Right atrium auricular region (tissue), 2 donors: ENCODE data around the gene KLK1. TPM values are rescaled to one million over a fixed set of nuclear protein-coding genes. Genes with fewer than 3 reads are reported as not detected.
"Not testable (repeated sequence)": the region's sequence is repeated elsewhere in the genome, so short reads cannot be mapped to it uniquely, and the experiment has no call there.

Experiments
- DNase-seq: peaks from one replicate; pipeline ENCODE4 v3.0.0-alpha.2; 2019; ENCODE audit warnings: low spot score
- H3K27ac ChIP-seq, 2 donors: fragments of 200-600 bp; sonication (generic); 1 replicate in 1 of 2; 2 replicates in 1 of 2; pipeline ENCODE4 v1.5.1; 2016 to 2019
- H3K27me3 ChIP-seq, 2 donors: fragments of 200-600 bp; sonication (generic); one replicate each; pipeline versions ENCODE4 v1.5.1 to v1.6.0; 2017 to 2019
- H3K36me3 ChIP-seq: fragments of 200-600 bp; sonication (generic); one replicate; pipeline ENCODE4 v1.5.1; 2016
- H3K4me1 ChIP-seq, 2 donors: fragments of 200-600 bp; sonication (generic); one replicate each; pipeline versions ENCODE4 v1.5.1 to v1.6.0; 2017 to 2019
- H3K4me3 ChIP-seq, 2 donors: fragments of 200-600 bp; sonication (generic); 1 replicate in 1 of 2; 2 replicates in 1 of 2; pipeline ENCODE4 v1.5.1; 2017 to 2019; ENCODE audit warnings: mild to moderate bottlenecking in 1 of 2, moderate library complexity in 1 of 2
- H3K9me3 ChIP-seq, 2 donors: fragments of 200-600 bp; sonication (generic); one replicate each; pipeline ENCODE4 v1.5.1; 2019
- total RNA-seq, 2 donors: library from RNA; depleted of rRNA; stranded (reverse); fragments of >200 nt; gene quantifications; one replicate each; pipeline ENCODE4 v1.1.0, GENCODE V29; 2016
- TF ChIP-seq, protein P1 (sequence below), 2 donors: fragments of 200-600 bp; sonication (generic); IDR thresholded peaks; one replicate each; pipeline ENCODE4 v1.5.1; 2019; ENCODE audit warnings: antibody characterized with exemption in 2 of 2

Gene KLK1
- total RNA-seq, 2 donors from 2014 or later: 0.51 TPM; not detected in 1

DNA sequence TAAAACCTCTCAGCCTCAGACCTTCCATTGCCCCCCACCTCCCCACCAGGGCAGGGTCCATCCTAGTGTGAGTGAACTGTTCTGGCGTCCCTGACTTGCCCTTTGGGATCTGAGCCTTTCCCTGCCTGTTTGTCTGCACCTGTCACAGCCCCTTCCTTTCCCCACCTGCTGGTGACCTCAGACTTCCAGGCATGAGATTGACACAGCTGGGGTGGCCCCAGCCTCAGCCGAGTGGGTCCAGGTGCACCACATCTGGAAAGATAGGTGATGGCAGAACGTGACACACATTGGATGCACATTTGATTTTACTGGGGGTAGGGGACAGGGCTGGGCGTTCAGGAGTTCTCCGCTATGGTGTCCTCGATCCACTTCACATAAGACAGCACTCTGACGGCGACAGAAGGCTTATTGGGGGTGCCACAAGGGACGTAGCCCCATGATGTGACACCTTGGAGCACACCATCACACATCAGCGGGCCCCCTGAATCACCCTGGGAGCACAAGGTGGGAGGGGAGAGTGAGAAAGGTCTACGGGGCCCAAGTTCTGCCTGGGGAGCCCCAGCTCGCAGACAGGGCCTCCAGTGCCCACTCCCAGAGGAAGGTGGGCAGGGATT lies 4.6 kb downstream of the KLK1 start:
- no peak for DNase-seq
- TF ChIP-seq, protein P1, sequence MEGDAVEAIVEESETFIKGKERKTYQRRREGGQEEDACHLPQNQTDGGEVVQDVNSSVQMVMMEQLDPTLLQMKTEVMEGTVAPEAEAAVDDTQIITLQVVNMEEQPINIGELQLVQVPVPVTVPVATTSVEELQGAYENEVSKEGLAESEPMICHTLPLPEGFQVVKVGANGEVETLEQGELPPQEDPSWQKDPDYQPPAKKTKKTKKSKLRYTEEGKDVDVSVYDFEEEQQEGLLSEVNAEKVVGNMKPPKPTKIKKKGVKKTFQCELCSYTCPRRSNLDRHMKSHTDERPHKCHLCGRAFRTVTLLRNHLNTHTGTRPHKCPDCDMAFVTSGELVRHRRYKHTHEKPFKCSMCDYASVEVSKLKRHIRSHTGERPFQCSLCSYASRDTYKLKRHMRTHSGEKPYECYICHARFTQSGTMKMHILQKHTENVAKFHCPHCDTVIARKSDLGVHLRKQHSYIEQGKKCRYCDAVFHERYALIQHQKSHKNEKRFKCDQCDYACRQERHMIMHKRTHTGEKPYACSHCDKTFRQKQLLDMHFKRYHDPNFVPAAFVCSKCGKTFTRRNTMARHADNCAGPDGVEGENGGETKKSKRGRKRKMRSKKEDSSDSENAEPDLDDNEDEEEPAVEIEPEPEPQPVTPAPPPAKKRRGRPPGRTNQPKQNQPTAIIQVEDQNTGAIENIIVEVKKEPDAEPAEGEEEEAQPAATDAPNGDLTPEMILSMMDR (IDR thresholded peaks at IDR 0.05): no peak
- Histone ChIP-seq H3K36me3 (no peaks in the 10 kb centered on the region), H3K27ac (no peak overlapping the region), H3K4me3 (no peak overlapping the region), H3K9me3 (no peaks in the 10 kb centered on the region), H3K4me1 (peaks cover 0 to 21% of the 10 kb centered on the region in 2 donors), H3K27me3 (peaks cover 9 to 33% of the 10 kb centered on the region in 2 donors)

DNA sequence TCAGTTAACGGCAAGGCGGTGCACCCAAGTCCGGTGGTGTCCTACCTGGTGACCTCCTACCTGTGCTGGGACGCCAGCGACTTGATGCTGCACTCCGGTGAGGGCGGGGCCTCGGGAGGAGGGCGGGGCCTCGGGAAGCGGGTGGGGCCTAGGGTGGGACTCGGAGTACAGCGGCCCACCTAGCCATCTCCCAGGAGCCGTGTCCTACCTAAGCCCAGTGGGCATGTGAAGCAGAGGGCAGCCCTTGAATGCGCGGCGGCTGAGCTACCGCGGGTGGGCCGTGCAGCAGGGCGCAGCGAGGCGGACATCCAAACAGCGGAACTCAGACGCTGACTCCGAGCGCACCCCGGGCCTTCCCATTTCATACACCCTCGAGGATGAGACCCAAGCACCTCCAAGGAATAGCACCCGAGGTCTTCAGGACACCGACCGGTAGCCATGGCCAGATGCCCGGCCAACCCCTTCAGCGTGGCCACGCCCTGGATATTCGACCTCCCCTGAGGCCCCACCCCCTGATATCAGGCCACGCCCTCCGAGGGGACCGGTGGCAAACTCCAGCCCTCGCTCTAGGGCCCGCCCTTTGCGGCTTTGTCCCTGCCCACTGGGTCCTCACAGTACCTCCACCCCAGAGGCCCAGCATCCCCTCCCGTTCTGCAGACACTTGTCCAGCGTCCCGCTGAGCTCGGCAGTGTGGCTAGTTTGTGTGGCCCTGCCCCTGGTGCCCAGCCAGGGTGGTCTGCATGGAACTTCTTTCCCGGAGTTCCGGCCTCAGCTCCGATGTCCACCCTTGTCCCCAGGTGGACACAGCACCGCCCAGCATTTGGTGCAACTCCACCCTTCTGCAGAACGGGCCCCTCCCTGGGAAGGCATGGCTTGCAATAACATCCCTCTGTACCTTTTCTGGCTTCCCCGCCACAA lies 5.4 kb downstream of the KLK1 start:
- H3K27me3 ChIP-seq: peaks cover 9 to 33% of the 10 kb centered on the region in 2 donors

DNA sequence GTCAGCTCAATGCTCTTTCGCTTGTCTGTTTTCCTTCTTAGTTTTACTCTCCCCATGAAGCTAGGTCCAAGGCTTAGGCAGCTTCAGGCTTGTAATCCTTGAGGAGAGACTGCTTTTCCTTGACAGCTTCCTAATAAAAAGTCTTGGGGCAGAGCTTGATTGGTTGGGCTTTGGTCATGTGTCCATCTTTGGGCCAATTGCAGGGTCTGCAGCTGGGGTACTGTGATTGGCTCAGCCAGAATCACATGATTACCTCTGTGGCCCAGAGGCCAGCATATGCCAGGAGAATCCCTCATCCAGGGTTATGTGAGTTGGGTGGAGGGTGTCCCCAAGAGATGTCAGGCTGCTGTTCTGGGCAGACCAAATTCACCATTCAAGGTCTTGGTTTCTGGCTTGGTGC lies 8.1 kb downstream of the KLK1 start:
- TF ChIP-seq, protein P1 (IDR thresholded peaks at IDR 0.05): no peak
- no peak overlapping the region for H3K27ac ChIP-seq
- no peaks in the 10 kb centered on the region for H3K36me3 ChIP-seq
- DNase-seq: no peak
- H3K9me3 ChIP-seq: no peaks in the 10 kb centered on the region
- H3K4me1 ChIP-seq: peaks cover 0 to 12% of the 10 kb centered on the region in 2 donors
- no peak overlapping the region for H3K4me3 ChIP-seq
- H3K27me3 ChIP-seq: peaks cover 5 to 24% of the 10 kb centered on the region in 2 donors

More for the DNA sequence above, 5.4 kb downstream of the KLK1 start:
- peaks cover 0 to 21% of the 10 kb centered on the region in 2 donors for H3K4me1 ChIP-seq
- no peak for DNase-seq
- no peak overlapping the region for H3K27ac ChIP-seq
- TF ChIP-seq, protein P1 (IDR thresholded peaks at IDR 0.05): no peak
- no peaks in the 10 kb centered on the region for H3K9me3 ChIP-seq
- no peaks in the 10 kb centered on the region for H3K36me3 ChIP-seq
- peak overlapping the region in 1 of 2 donors; percentile 31 for H3K4me3 ChIP-seq

DNA sequence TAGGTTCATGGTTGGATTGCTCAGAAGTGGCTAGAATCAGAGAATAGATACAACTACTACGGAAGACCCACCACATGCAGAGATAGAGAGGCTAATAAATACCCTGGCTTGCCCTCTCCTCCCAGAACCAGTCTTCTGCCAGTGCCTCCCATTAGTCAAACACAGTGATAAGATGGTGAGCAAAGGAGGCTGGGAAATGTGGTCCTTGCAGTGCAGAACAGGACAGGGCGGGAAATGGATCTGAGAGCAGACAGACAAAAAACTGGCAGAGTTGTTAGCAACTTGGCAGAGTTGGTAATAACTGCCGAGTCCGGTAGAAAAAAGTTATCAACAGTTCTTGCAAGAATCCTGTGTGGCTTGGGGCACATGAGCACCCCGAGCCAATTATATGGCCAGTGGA lies 8.7 kb downstream of the KLK1 start:
- no peak overlapping the region for H3K4me3 ChIP-seq
- no peak for DNase-seq
- no peak overlapping the region for H3K27ac ChIP-seq
- no peaks in the 10 kb centered on the region for H3K36me3 ChIP-seq
- H3K27me3 ChIP-seq: peaks cover 5 to 21% of the 10 kb centered on the region in 2 donors
- H3K9me3 ChIP-seq: no peaks in the 10 kb centered on the region
- peaks cover 0 to 7% of the 10 kb centered on the region in 2 donors for H3K4me1 ChIP-seq
- TF ChIP-seq, protein P1 (IDR thresholded peaks at IDR 0.05): no peak

DNA sequence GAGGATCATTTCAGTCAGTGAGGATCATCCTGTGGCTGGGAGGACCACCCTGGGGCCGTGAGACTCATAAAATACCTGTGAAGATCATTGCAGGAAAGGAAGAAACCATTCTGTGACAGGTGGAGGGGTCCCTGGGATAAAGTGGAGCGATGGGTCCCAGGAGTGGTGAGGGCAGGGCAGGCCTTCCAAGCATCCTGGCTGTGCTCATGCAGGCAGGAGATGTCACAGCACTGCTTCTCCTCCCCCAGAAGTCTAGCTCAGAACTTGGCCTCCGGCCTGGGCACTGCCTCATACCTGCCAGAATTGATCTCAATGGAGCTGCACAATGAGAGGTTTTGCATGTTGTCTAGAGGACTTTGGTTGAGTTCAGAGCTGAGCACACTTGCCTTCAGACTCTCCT lies 11.1 kb downstream of the KLK1 start:
- Histone ChIP-seq H3K4me1 (no peaks in the 10 kb centered on the region), H3K27ac (no peak overlapping the region), H3K27me3 (no peaks in the 10 kb centered on the region), H3K4me3 (no peak overlapping the region), H3K36me3 (no peaks in the 10 kb centered on the region), H3K9me3 (no peaks in the 10 kb centered on the region)
- TF ChIP-seq, protein P1 (IDR thresholded peaks at IDR 0.05): no peak
- no peak for DNase-seq

DNA sequence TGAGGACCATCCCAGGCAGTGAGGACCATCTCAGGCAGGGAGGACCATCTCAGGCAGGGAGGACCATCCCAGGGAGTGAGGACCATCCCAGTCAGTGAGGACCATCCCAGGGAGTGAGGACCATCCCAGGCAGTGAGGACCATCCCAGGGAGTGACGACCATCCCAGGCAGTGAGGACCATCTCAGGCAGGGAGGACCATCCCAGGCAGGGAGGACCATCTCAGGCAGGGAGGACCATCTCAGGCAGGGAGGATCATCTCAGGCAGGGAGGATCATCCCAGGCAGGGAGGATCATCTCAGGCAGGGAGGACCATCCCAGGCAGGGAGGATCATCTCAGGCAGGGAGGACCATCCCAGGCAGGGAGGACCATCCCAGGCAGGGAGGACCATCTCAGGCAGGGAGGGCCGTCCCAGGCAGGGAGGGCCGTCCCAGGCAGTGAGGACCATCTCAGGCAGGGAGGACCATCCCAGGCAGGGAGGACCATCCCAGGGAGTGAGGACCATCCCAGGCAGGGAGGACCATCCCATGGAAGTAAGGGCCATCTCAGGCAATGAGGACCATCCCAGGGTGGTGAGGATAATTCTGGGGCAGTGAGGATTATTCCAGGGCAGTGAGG lies 11.9 kb downstream of the KLK1 start:
- not testable (repeated sequence) for H3K27ac ChIP-seq, H3K27me3 ChIP-seq, H3K9me3 ChIP-seq, H3K4me3 ChIP-seq, H3K4me1 ChIP-seq, DNase-seq, H3K36me3 ChIP-seq
